GM18505 (cell line): ENCODE measurements around the gene SLC12A1.
"Not testable (repeated sequence)": the region's sequence is repeated elsewhere in the genome, so short reads cannot be mapped to it uniquely, and the experiment has no call there.

Source experiments
- ATAC-seq: cut with Tn5 transposase; IDR thresholded peaks from one replicate; pipeline ENCODE4 v1.9.1; 2021; ENCODE audit not compliant: unreplicated experiment
- POLR2A ChIP-seq: IDR thresholded peaks from 4 replicates; pipeline ENCODE4 v1.6.1; 2011; ENCODE audit warnings: borderline replicate concordance; ENCODE audit not compliant: insufficient read depth, insufficient read length; ENCODE audit errors: extremely low read depth

Gene SLC12A1

GRCh38 chr15:48300038-48300437 is 93.9 kb downstream of the SLC12A1 start:
- no peak for ATAC-seq
- no peak for TF ChIP-seq POLR2A

GRCh38 chr15:48304398-48304797 is 98.3 kb downstream of the SLC12A1 start:
- ATAC-seq = no peak

GRCh38 chr15:48306639-48307038 is 100.5 kb downstream of the SLC12A1 start:
- ATAC-seq = no peak
- TF ChIP-seq POLR2A = no peak

More at GRCh38 chr15:48304398-48304797, 98.3 kb downstream of the SLC12A1 start:
- no peak for TF ChIP-seq POLR2A

- TF ChIP-seq POLR2A = no peak
- ATAC-seq = no peak
These were observed 101.5 kb downstream of the SLC12A1 start for GRCh38 chr15:48307586-48307985.

GRCh38 chr15:48309740-48310139 is 103.6 kb downstream of the SLC12A1 start:
- ATAC-seq = no peak
- TF ChIP-seq POLR2A = no peak

GRCh38 chr15:48313216-48313615 is 107.1 kb downstream of the SLC12A1 start:
- ATAC-seq = no peak
- TF ChIP-seq POLR2A = no peak

GRCh38 chr15:48315041-48315440 is 108.9 kb downstream of the SLC12A1 start:
- no peak for ATAC-seq
- no peak for TF ChIP-seq POLR2A

- TF ChIP-seq POLR2A = no peak
- ATAC-seq = no peak
These were observed 111.1 kb downstream of the SLC12A1 start for GRCh38 chr15:48317221-48317620.

- ATAC-seq = no peak
These were observed 112.0 kb downstream of the SLC12A1 start for GRCh38 chr15:48318131-48318530.

GRCh38 chr15:48323294-48323693 is 117.2 kb downstream of the SLC12A1 start:
- TF ChIP-seq POLR2A = no peak
- ATAC-seq = no peak

More at GRCh38 chr15:48318131-48318530, 112.0 kb downstream of the SLC12A1 start:
- no peak for TF ChIP-seq POLR2A

- ATAC-seq = peak; percentile 7
- no peak for TF ChIP-seq POLR2A
These were observed 118.8 kb downstream of the SLC12A1 start for GRCh38 chr15:48324949-48325348.

- TF ChIP-seq POLR2A = no peak
- ATAC-seq = peak; percentile 74
These were observed 119.3 kb downstream of the SLC12A1 start for GRCh38 chr15:48325400-48325799.

GRCh38 chr15:48326180-48326579 is 120.1 kb downstream of the SLC12A1 start:
- ATAC-seq = not testable (repeated sequence)

- TF ChIP-seq POLR2A = no peak
- no peak for ATAC-seq
These were observed 124.1 kb downstream of the SLC12A1 start for GRCh38 chr15:48330105-48330785.
